Gastroesophageal sphincter (tissue), 4 donors: Measurements from ENCODE around the gene APRT. TPM values are rescaled to one million over a fixed set of nuclear protein-coding genes. Genes with fewer than 3 reads are reported as not detected.

ENCODE experiments used
- ATAC-seq: fragments of 150-250 bp; one replicate; pipeline ENCODE4 v1.9.1; 2016; ENCODE audit warnings: mild to moderate bottlenecking, moderate library complexity
- H3K27ac ChIP-seq, 4 donors: fragments of 200-600 bp; sonication (generic) in 3 of 4; 1 replicate in 3 of 4; 2 replicates in 1 of 4; pipeline ENCODE4 v1.5.1; 2016 to 2019
- H3K27me3 ChIP-seq: fragments of 200-600 bp; sonication (generic); one replicate; pipeline ENCODE4 v1.5.1; 2019
- H3K36me3 ChIP-seq, 2 donors: fragments of 200-600 bp; sonication (generic); one replicate each; pipeline ENCODE4 v1.5.1; 2019; ENCODE audit warnings: control low read depth in 1 of 2
- H3K4me1 ChIP-seq, 3 donors: fragments of 200-600 bp; sonication (generic); 1 replicate in 2 of 3; 2 replicates in 1 of 3; pipeline ENCODE4 v1.5.1; 2016 to 2019; ENCODE audit warnings: control low read depth in 2 of 3
- H3K4me3 ChIP-seq, 2 donors: fragments of 200-600 bp; sonication (generic); one replicate each; pipeline ENCODE4 v1.5.1; 2019; ENCODE audit warnings: mild to moderate bottlenecking in 1 of 2, moderate library complexity in 1 of 2
- H3K9me3 ChIP-seq, 3 donors: fragments of 200-600 bp; sonication (generic); one replicate each; pipeline ENCODE4 v1.5.1; 2017 to 2019; ENCODE audit warnings: control low read depth in 2 of 3
- CTCF ChIP-seq, 4 experiments: fragments of 200-600 bp in 2 of 4; fragments of 450-650 bp in 2 of 4; sonication (generic) in 1 of 4; IDR thresholded peaks; one replicate each; pipeline ENCODE4 v1.5.1; 2017 to 2019; ENCODE audit warnings: antibody characterized with exemption in 4 of 4, mild to moderate bottlenecking in 2 of 4, moderate library complexity in 2 of 4
- EP300 ChIP-seq: sonication (generic); formaldehyde crosslinking; IDR thresholded peaks from one replicate; pipeline ENCODE4 v1.6.1; 2017; ENCODE audit warnings: antibody characterized with exemption, mild to moderate bottlenecking
- POLR2A ChIP-seq, 2 donors: fragments of 450-650 bp; IDR thresholded peaks; one replicate each; pipeline ENCODE4 v1.6.1; 2017; ENCODE audit warnings: antibody characterized with exemption in 2 of 2, mild to moderate bottlenecking in 2 of 2, moderate library complexity in 1 of 2
- POLR2AphosphoS5 ChIP-seq: sonication (generic); formaldehyde crosslinking; IDR thresholded peaks from one replicate; pipeline ENCODE4 v1.6.1; 2017; ENCODE audit warnings: antibody characterized with exemption
- WGBS, 2 donors: methylation state at CpG; one replicate each; pipeline ENCODE4 v1.1.5; 2018; ENCODE audit warnings: low coverage in 1 of 2; 5-methylcytosine and 5-hydroxymethylcytosine counted together
- total RNA-seq, 4 donors: library from RNA; depleted of rRNA; stranded (reverse); fragments of >200 nt; gene quantifications; one replicate each; pipeline ENCODE4 v1.1.0, GENCODE V29; 2016

The APRT gene
- total RNA-seq, 4 donors from 2014 or later, result 64.9 to 103 (median 92.9) TPM

GRCh38 chr16:88839026-88839529, 27.4 kb upstream of the APRT start:
- H3K27me3 ChIP-seq, result no peaks in the 10 kb centered on the region
- no peak for ATAC-seq
- H3K9me3 ChIP-seq, result no peaks in the 10 kb centered on the region
- no peak overlapping the region for H3K4me3 ChIP-seq
- TF ChIP-seq CTCF (IDR thresholded peaks at IDR 0.05) (no peak), POLR2AphosphoS5 (no peak), POLR2A (IDR thresholded peaks at IDR 0.05) (no peak), EP300 (no peak)
- 90% methylated on average over 9 of the region's 39 CpGs; no CpG with 5 or more reads in 1 of the 2 donors for WGBS, 2 donors
- no peak overlapping the region for H3K27ac ChIP-seq
- peaks cover 0 to 78% of the 10 kb centered on the region in 2 donors for H3K36me3 ChIP-seq
- no peaks in the 10 kb centered on the region for H3K4me1 ChIP-seq

- Histone ChIP-seq H3K9me3 (no peaks in the 10 kb centered on the region), H3K4me3 (no peak overlapping the region), H3K27me3 (no peaks in the 10 kb centered on the region), H3K27ac (no peak overlapping the region), H3K4me1 (no peaks in the 10 kb centered on the region), H3K36me3 (peaks cover 0 to 78% of the 10 kb centered on the region in 2 donors)
- 80 to 98% methylated on average over 4 to 8 of the region's 19 CpGs for WGBS, 2 donors
- ATAC-seq, result no peak
- TF ChIP-seq CTCF (IDR thresholded peaks at IDR 0.05) (no peak), EP300 (no peak), POLR2AphosphoS5 (no peak), POLR2A (IDR thresholded peaks at IDR 0.05) (no peak)
Measured at GRCh38 chr16:88838566-88838965, 26.8 kb upstream of the APRT start.

- Histone ChIP-seq H3K9me3 (no peaks in the 10 kb centered on the region), H3K4me1 (no peaks in the 10 kb centered on the region), H3K27ac (no peak overlapping the region), H3K36me3 (peaks cover 0 to 71% of the 10 kb centered on the region in 2 donors), H3K27me3 (no peaks in the 10 kb centered on the region), H3K4me3 (no peak overlapping the region)
- WGBS, 2 donors, result 80% methylated on average over 2 of the region's 20 CpGs; no CpG with 5 or more reads in 1 of the 2 donors
- TF ChIP-seq POLR2AphosphoS5, result no peak
- no peak for TF ChIP-seq POLR2A (IDR thresholded peaks at IDR 0.05)
- ATAC-seq, result no peak
Measured at GRCh38 chr16:88837806-88838205, 26.1 kb upstream of the APRT start.

GRCh38 chr16:88836791-88837190, 25.1 kb upstream of the APRT start:
- Histone ChIP-seq H3K4me3 (no peak overlapping the region), H3K4me1 (no peaks in the 10 kb centered on the region), H3K9me3 (no peaks in the 10 kb centered on the region), H3K27me3 (no peaks in the 10 kb centered on the region), H3K27ac (no peak overlapping the region), H3K36me3 (peaks cover 0 to 62% of the 10 kb centered on the region in 2 donors)
- TF ChIP-seq CTCF (IDR thresholded peaks at IDR 0.05), result no peak
- TF ChIP-seq EP300, result no peak
- TF ChIP-seq POLR2AphosphoS5, result no peak
- TF ChIP-seq POLR2A (IDR thresholded peaks at IDR 0.05), result no peak
- whole genome bisulfite sequencing, 2 donors, result 84% methylated on average over 5 of the region's 17 CpGs; no CpG with 5 or more reads in 1 of the 2 donors
- no peak for ATAC-seq

GRCh38 chr16:88835818-88836217, 24.1 kb upstream of the APRT start:
- H3K9me3 ChIP-seq, result no peaks in the 10 kb centered on the region
- TF ChIP-seq CTCF (IDR thresholded peaks at IDR 0.05) (no peak), POLR2A (IDR thresholded peaks at IDR 0.05) (no peak), EP300 (no peak), POLR2AphosphoS5 (no peak)
- no peak overlapping the region for H3K4me3 ChIP-seq
- no peaks in the 10 kb centered on the region for H3K4me1 ChIP-seq
- 95% methylated on average over 8 of the region's 33 CpGs; no CpG with 5 or more reads in 1 of the 2 donors for WGBS, 2 donors
- no peak for ATAC-seq
- H3K27me3 ChIP-seq, result no peaks in the 10 kb centered on the region
- no peak overlapping the region for H3K27ac ChIP-seq
- H3K36me3 ChIP-seq, result peaks cover 0 to 54% of the 10 kb centered on the region in 2 donors
